GM23248 (cell line): ENCODE data around the gene PDE4B.

Source experiments
- EZH2 ChIP-seq: fragments of 200-600 bp; sonication (generic); IDR thresholded peaks from 2 replicates; pipeline ENCODE4 v1.6.1; 2018; ENCODE audit warnings: antibody characterized with exemption, mild to moderate bottlenecking; ENCODE audit not compliant: insufficient read depth, poor library complexity, severe bottlenecking
- EZH2phosphoT487 ChIP-seq: fragments of 200-600 bp; sonication (generic); IDR thresholded peaks from 2 replicates; pipeline ENCODE4 v1.6.1; 2018; ENCODE audit warnings: antibody characterized with exemption, moderate library complexity, mild to moderate bottlenecking, low read depth; ENCODE audit not compliant: insufficient read depth

- TF ChIP-seq EZH2 (no peak), EZH2phosphoT487 (no peak)
Observed at GRCh38 chr1:65772607-65773006, 20.1 kb upstream of the PDE4B start.
